ENCODE measurements around the gene CLASP2.
"Not testable (repeated sequence)": the region's sequence is repeated elsewhere in the genome, so short reads cannot be mapped to it uniquely, and the experiment has no call there.

Gene CLASP2

GRCh38 chr3:33543601-33544000 lies 174.5 kb downstream of the CLASP2 start:
- no peak for DNase-seq (ENCODE audit: low read depth in 3 of 3)

- DNase-seq (ENCODE audit: low read depth in 3 of 3), result no peak
Observed at GRCh38 chr3:33541918-33542317, 176.1 kb downstream of the CLASP2 start.

- DNase-seq (ENCODE audit: low read depth in 3 of 3), result no peak
Observed at GRCh38 chr3:33538678-33539339, 179.2 kb downstream of the CLASP2 start.

GRCh38 chr3:33537133-33537532 lies 180.9 kb downstream of the CLASP2 start:
- no peak for DNase-seq (ENCODE audit: low read depth in 3 of 3)

- no peak for DNase-seq (ENCODE audit: low read depth in 3 of 3)
Observed at GRCh38 chr3:33526787-33527186, 191.3 kb downstream of the CLASP2 start.

GRCh38 chr3:33525232-33525631 lies 192.8 kb downstream of the CLASP2 start:
- DNase-seq (ENCODE audit: low read depth in 3 of 3), result no peak

- DNase-seq (ENCODE audit: low read depth in 3 of 3), result no peak
Observed at GRCh38 chr3:33523093-33523667, 194.9 kb downstream of the CLASP2 start.

- DNase-seq (ENCODE audit: low read depth in 3 of 3), result no peak
Observed at GRCh38 chr3:33521736-33522135, 196.3 kb downstream of the CLASP2 start.

- no peak for DNase-seq (ENCODE audit: low read depth in 3 of 3)
Observed at GRCh38 chr3:33513262-33513863, 204.7 kb downstream of the CLASP2 start.

- no peak for DNase-seq (ENCODE audit: low read depth in 3 of 3)
Observed at GRCh38 chr3:33505027-33505426, 213.0 kb downstream of the CLASP2 start.

GRCh38 chr3:33496449-33496848 lies 221.6 kb downstream of the CLASP2 start:
- DNase-seq (ENCODE audit: low read depth in 3 of 3), result no peak

- DNase-seq (ENCODE audit: low read depth in 3 of 3), result no peak
Observed at GRCh38 chr3:33491721-33492120, 226.3 kb downstream of the CLASP2 start.

- DNase-seq (ENCODE audit: low read depth in 3 of 3), result no peak
Observed at GRCh38 chr3:33490641-33491241, 227.3 kb downstream of the CLASP2 start.

- no peak for DNase-seq (ENCODE audit: low read depth in 3 of 3)
Observed at GRCh38 chr3:33488683-33489082, 229.4 kb downstream of the CLASP2 start.

- DNase-seq (ENCODE audit: low read depth in 3 of 3), result no peak
Observed at GRCh38 chr3:33488246-33488645, 229.8 kb downstream of the CLASP2 start.

GRCh38 chr3:33482111-33482521 lies 235.9 kb downstream of the CLASP2 start:
- no peak for DNase-seq (ENCODE audit: low read depth in 3 of 3)

- no peak for DNase-seq (ENCODE audit: low read depth in 3 of 3)
Observed at GRCh38 chr3:33474896-33475295, 243.2 kb downstream of the CLASP2 start.

GRCh38 chr3:33473813-33474212 lies 244.2 kb downstream of the CLASP2 start:
- DNase-seq (ENCODE audit: low read depth in 3 of 3), result no peak

- no peak for DNase-seq (ENCODE audit: low read depth in 3 of 3)
Observed at GRCh38 chr3:33467786-33468185, 250.3 kb downstream of the CLASP2 start.

- no peak for DNase-seq (ENCODE audit: low read depth in 3 of 3)
Observed at GRCh38 chr3:33461097-33461496, 257.0 kb downstream of the CLASP2 start.

- not testable (repeated sequence) for DNase-seq (ENCODE audit: low read depth in 3 of 3)
Observed at GRCh38 chr3:33459577-33459976, 258.5 kb downstream of the CLASP2 start.

- DNase-seq (ENCODE audit: low read depth in 3 of 3), result no peak
Observed at GRCh38 chr3:33458446-33458845, 259.6 kb downstream of the CLASP2 start.

- DNase-seq (ENCODE audit: low read depth in 3 of 3), result no peak
Observed at GRCh38 chr3:33456756-33457155, 261.3 kb downstream of the CLASP2 start.
